DND-41 (cell line): ENCODE results near the gene ARID3C.

Source experiments
- ATAC-seq: fragments of 200-7000 bp; cut with Tn5 transposase; 3 replicates; pipeline ENCODE4 v1.9.1; 2021; ENCODE audit warnings: low read depth; ENCODE audit not compliant: insufficient read depth
- DNase-seq: peaks from one replicate; pipeline ENCODE4 v3.0.0-alpha.2; 2020
- H2AFZ ChIP-seq: 2 replicates; pipeline ENCODE4 v1.6.0; 2012; ENCODE audit warnings: low read depth, low read length
- H3K27ac ChIP-seq: 2 replicates; pipeline ENCODE4 v1.5.1; 2012; ENCODE audit warnings: low read length, inconsistent platforms
- H3K27me3 ChIP-seq: fragments of 200-600 bp; sonication (generic); 2 replicates; pipeline ENCODE4 v1.6.0; 2012; ENCODE audit warnings: low read length, mild to moderate bottlenecking, inconsistent platforms; ENCODE audit not compliant: insufficient read depth, poor library complexity
- H3K36me3 ChIP-seq: 2 replicates; pipeline ENCODE4 v1.5.1; 2012; ENCODE audit warnings: low read length, inconsistent platforms; ENCODE audit not compliant: insufficient read depth
- H3K4me1 ChIP-seq: 2 replicates; pipeline ENCODE4 v1.5.1; 2012; ENCODE audit warnings: mild to moderate bottlenecking, low read length; ENCODE audit not compliant: insufficient read depth
- H3K4me2 ChIP-seq: 2 replicates; pipeline ENCODE4 v1.6.0; 2012; ENCODE audit warnings: mild to moderate bottlenecking, moderate library complexity, low read length, inconsistent platforms; ENCODE audit not compliant: insufficient read depth
- H3K4me3 ChIP-seq, 2 experiments: fragments of 200-600 bp in 1 of 2; shearing (Covaris generic) in 1 of 2; 2 replicates each; pipeline ENCODE4 v1.5.1; 2012 to 2016; ENCODE audit warnings: inconsistent platforms in 2 of 2, low read length in 2 of 2, mild to moderate bottlenecking in 2 of 2, low read depth in 1 of 2, moderate library complexity in 1 of 2
- H3K79me2 ChIP-seq: 2 replicates; pipeline ENCODE4 v1.6.0; 2012; ENCODE audit warnings: low read length, inconsistent platforms; ENCODE audit not compliant: insufficient read depth
- H3K9ac ChIP-seq: 2 replicates; pipeline ENCODE4 v1.6.0; 2012; ENCODE audit warnings: low read depth, mild to moderate bottlenecking, inconsistent platforms, low read length, moderate library complexity
- H3K9me3 ChIP-seq: 2 replicates; pipeline ENCODE4 v1.5.1; 2012; ENCODE audit warnings: low read length, moderate library complexity, mild to moderate bottlenecking, inconsistent platforms; ENCODE audit not compliant: insufficient read depth, severe bottlenecking
- H4K20me1 ChIP-seq: 2 replicates; pipeline ENCODE4 v1.6.0; 2012; ENCODE audit warnings: low read length; ENCODE audit not compliant: insufficient read depth
- EZH2 ChIP-seq: IDR thresholded peaks from 3 replicates; pipeline ENCODE4 v1.6.1; 2012; ENCODE audit warnings: borderline replicate concordance, low read depth, mild to moderate bottlenecking, moderate library complexity, low read length, inconsistent platforms; ENCODE audit not compliant: severe bottlenecking
- TF ChIP-seq, protein P1 (sequence below): IDR thresholded peaks from 2 replicates; pipeline ENCODE4 v1.5.1; 2012; ENCODE audit warnings: borderline replicate concordance, low read length, moderate library complexity, mild to moderate bottlenecking; ENCODE audit not compliant: poor library complexity, severe bottlenecking; ENCODE audit errors: extremely low read depth

The ARID3C gene

DNA sequence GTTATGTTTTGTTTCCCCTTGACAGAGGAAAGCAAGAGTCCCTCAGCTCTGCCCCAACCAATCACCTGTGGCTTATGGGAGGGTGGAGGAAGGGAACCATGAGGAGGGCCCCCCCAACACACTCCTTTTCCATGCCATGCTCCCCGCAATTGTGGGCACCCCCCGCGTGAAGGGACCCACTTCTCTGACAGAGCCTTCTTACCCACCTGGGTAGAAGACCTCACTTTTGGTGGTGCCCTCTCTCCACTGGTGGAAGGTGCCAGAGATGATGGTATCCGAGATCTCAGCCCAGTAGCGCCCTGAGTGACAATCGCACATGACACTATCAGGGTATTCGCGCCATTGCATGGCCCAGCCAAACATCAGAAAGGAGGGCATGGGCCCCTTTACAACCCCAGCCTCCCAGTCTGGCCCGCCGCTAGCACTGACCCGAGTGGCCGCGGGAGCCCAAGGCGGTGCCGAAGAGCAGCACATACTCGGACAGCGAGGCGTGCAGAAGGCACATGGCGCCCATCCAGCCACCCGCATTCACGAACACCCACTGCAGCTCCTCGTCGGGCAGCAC is 8.0 kb upstream of the ARID3C start:
- no peaks in the 10 kb centered on the region for H3K9me3 ChIP-seq
- peak overlapping the region; percentile 87 for H3K4me2 ChIP-seq
- peak; percentile 31 for DNase-seq
- H3K4me3 ChIP-seq = peak overlapping the region; percentile 50 to 69; a peak in 3 of 4 replicates
- no peaks in the 10 kb centered on the region for H3K27me3 ChIP-seq
- no peak for TF ChIP-seq EZH2
- TF ChIP-seq, protein P1, sequence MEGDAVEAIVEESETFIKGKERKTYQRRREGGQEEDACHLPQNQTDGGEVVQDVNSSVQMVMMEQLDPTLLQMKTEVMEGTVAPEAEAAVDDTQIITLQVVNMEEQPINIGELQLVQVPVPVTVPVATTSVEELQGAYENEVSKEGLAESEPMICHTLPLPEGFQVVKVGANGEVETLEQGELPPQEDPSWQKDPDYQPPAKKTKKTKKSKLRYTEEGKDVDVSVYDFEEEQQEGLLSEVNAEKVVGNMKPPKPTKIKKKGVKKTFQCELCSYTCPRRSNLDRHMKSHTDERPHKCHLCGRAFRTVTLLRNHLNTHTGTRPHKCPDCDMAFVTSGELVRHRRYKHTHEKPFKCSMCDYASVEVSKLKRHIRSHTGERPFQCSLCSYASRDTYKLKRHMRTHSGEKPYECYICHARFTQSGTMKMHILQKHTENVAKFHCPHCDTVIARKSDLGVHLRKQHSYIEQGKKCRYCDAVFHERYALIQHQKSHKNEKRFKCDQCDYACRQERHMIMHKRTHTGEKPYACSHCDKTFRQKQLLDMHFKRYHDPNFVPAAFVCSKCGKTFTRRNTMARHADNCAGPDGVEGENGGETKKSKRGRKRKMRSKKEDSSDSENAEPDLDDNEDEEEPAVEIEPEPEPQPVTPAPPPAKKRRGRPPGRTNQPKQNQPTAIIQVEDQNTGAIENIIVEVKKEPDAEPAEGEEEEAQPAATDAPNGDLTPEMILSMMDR = no peak
- H3K79me2 ChIP-seq = peaks cover 25% of the 10 kb centered on the region
- peak overlapping the region; percentile 88 for H3K9ac ChIP-seq
- peaks cover 33% of the 10 kb centered on the region for H3K4me1 ChIP-seq
- H3K27ac ChIP-seq = peak overlapping the region; percentile 76
- peaks cover 16% of the 10 kb centered on the region for H4K20me1 ChIP-seq
- H2AFZ ChIP-seq = peak overlapping the region; percentile 87
- peak; percentile 11; the same call in 2 of the 3 replicates for ATAC-seq
- peaks cover 15% of the 10 kb centered on the region for H3K36me3 ChIP-seq

DNA sequence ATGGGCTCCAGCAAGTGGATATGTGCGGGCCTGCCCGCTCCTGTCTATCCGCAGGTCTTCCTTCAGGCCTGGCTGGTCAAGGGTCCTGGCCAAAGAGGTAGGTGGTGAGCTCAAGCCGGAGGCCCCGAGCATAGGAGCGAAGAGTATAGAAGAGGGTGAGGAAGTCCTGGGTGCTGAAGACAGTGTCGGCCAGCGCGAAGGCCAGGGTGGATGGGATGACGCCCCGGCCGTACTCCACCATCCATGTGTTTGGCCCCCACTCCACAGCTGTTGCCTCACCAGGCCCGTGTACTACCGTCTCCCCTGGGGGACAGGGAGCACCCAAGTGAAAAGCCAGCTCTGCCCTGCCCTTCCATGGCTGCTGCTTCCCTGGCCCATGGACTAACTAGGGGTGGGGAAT is 6.7 kb upstream of the ARID3C start:
- ATAC-seq (no peak), DNase-seq (no peak)
- no peaks in the 10 kb centered on the region for H3K9me3 ChIP-seq
- TF ChIP-seq, protein P1 = no peak
- TF ChIP-seq EZH2 = no peak
- peak overlapping the region in 1 of 2 experiments; percentile 69; a peak in 2 of 4 replicates for H3K4me3 ChIP-seq
- H3K27ac ChIP-seq = no peak overlapping the region
- peaks cover 15% of the 10 kb centered on the region for H3K36me3 ChIP-seq
- no peaks in the 10 kb centered on the region for H3K27me3 ChIP-seq
- no peak overlapping the region for H2AFZ ChIP-seq
- H3K9ac ChIP-seq = peak overlapping the region; percentile 28
- peaks cover 25% of the 10 kb centered on the region for H3K79me2 ChIP-seq
- peaks cover 16% of the 10 kb centered on the region for H4K20me1 ChIP-seq
- H3K4me1 ChIP-seq = peaks cover 33% of the 10 kb centered on the region
- H3K4me2 ChIP-seq = peak overlapping the region; percentile 87

DNA sequence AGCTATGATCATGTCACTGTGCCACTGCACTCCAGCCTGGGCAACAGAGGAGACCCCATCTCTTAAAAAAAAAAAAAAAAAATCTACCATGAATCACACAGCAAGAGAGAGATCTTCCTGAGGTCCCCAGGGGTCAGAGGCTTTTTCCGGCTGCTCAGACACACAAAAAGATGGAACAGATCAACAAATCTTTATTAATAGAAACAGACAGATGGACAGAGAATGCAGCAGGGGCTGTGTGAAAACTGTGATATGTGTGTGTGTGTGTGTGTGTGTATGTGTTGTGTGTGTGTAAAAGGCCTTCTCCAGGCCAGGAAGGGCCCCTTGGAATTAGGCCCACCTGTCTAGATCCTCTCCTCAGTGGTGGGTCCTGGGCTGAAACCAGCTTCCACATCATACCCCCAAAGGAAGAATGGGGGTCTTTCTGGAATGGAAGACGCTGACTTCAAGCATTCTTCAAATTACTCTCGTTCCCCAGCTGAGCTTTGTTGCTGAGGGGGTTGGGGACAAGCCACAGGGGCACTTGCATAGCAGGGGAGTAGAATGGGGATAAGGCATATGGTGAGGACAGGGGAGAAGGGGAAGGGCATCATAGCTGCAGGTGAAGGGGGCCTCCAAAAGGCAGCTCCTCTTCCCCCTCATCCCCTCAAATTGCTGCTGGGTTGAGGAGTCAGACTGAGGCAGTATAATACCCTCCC is 5.8 kb upstream of the ARID3C start:
- Histone ChIP-seq H3K9me3 (no peaks in the 10 kb centered on the region), H3K4me1 (peaks cover 33% of the 10 kb centered on the region), H4K20me1 (peaks cover 16% of the 10 kb centered on the region), H3K27me3 (peaks cover 5% of the 10 kb centered on the region), H3K4me2 (no peak overlapping the region), H3K36me3 (peaks cover 15% of the 10 kb centered on the region), H3K4me3 (no peak overlapping the region), H2AFZ (no peak overlapping the region), H3K27ac (no peak overlapping the region), H3K9ac (no peak overlapping the region), H3K79me2 (peaks cover 25% of the 10 kb centered on the region)
- no peak for DNase-seq
- no peak for TF ChIP-seq EZH2
- TF ChIP-seq, protein P1 = no peak
- no peak for ATAC-seq
